22Rv1 (cell line): Measurements from ENCODE around the gene PTH2.

Experiments
- ZFX ChIP-seq: fragments of 450-650 bp; IDR thresholded peaks from 2 replicates; pipeline ENCODE4 v1.6.1; 2017; ENCODE audit warnings: antibody characterized with exemption, borderline replicate concordance
- TF ChIP-seq, protein P1 (sequence below): fragments of 450-650 bp; IDR thresholded peaks from 2 replicates; pipeline ENCODE4 v1.5.1; 2017; ENCODE audit warnings: mild to moderate bottlenecking

DNA sequence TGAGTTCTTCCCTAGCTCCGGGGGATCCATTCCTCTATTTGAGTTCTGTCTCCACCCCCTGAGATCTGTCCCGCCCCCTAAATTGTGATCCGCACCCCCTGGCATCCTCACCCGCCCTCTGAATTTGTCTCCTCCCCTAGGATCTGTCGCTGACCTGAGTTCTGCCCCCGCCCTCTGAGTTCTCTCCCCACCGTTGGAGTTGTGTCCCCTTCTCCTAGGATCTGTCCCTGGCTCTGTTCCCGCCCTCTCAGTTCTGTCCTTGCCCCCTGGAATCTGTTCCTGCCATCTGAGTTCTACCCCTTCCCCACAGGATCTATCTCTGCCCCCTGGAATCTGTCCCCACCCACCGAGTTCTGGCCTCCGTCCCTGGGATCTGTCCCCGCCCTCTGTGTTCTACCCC is 19.1 kb upstream of the PTH2 start:
- TF ChIP-seq, protein P1, sequence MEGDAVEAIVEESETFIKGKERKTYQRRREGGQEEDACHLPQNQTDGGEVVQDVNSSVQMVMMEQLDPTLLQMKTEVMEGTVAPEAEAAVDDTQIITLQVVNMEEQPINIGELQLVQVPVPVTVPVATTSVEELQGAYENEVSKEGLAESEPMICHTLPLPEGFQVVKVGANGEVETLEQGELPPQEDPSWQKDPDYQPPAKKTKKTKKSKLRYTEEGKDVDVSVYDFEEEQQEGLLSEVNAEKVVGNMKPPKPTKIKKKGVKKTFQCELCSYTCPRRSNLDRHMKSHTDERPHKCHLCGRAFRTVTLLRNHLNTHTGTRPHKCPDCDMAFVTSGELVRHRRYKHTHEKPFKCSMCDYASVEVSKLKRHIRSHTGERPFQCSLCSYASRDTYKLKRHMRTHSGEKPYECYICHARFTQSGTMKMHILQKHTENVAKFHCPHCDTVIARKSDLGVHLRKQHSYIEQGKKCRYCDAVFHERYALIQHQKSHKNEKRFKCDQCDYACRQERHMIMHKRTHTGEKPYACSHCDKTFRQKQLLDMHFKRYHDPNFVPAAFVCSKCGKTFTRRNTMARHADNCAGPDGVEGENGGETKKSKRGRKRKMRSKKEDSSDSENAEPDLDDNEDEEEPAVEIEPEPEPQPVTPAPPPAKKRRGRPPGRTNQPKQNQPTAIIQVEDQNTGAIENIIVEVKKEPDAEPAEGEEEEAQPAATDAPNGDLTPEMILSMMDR = no peak
- no peak for TF ChIP-seq ZFX
